AG08395 (cell line): ENCODE data around the gene TMEM53.

Experiments
- DNase-seq: peaks from one replicate; pipeline ENCODE4 v3.0.0; 2012; ENCODE audit warnings: mixed read lengths, low spot score

The TMEM53 gene

DNA sequence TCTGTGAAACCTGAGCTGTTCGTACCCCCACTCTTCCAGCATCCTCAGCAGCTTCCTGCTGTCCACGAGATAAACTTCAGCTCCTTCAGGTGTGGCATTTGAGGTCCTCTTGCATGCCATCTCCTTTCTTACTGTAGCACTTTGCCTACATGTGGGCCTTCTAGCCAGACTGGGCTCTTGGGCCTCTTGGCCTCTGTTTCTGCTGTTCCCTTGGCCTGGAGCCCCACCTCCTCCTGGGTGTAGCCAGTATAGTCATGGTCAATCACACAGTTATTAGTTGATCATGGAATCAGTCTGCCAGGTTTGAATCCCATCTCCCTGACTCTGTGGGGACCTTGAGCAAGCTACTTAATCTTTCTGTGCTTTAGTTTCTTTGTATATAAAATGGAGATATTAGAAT, 26.4 kb downstream of the TMEM53 start:
- DNase-seq: no peak

DNA sequence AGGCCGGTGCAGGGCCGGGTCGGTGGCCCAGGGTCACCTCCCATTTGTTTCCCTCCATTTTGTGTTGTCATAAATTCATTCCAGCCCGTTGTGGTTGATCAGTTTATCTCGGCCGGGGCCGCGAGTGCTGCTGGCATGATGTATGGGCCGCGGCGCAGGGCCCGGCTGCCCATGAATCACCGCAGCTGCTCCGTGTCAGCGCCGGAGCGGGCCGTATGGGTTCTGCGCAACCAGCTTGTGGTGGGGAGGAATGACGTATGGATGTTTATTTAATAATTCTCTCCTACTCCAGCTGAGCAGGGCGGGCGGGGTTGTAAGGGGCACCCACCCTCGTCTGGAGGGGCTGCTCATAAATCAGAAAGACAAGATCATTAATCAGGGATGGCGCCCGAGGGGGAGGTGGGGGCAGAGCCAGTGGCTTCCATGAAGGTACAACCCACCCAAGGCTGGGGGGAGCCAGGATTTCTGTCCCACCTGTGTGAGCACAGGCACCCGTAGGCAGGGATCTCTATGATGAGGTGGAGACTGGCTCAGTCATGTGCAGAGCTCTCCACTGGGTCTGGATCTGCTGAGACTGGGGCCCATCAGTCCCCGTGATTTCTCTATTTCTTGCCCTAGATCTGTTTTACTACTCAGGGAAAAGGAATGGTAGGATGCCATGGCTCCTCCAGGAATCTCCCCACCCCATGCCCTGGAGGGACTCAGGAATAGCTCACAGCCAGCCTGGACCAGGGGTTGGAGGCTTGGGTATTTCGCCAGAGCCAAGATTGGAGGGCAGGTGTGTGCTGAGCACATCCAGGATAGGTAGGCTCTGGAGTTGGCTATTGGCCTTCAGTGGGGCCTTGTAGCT, 27.8 kb downstream of the TMEM53 start:
- no peak for DNase-seq

DNA sequence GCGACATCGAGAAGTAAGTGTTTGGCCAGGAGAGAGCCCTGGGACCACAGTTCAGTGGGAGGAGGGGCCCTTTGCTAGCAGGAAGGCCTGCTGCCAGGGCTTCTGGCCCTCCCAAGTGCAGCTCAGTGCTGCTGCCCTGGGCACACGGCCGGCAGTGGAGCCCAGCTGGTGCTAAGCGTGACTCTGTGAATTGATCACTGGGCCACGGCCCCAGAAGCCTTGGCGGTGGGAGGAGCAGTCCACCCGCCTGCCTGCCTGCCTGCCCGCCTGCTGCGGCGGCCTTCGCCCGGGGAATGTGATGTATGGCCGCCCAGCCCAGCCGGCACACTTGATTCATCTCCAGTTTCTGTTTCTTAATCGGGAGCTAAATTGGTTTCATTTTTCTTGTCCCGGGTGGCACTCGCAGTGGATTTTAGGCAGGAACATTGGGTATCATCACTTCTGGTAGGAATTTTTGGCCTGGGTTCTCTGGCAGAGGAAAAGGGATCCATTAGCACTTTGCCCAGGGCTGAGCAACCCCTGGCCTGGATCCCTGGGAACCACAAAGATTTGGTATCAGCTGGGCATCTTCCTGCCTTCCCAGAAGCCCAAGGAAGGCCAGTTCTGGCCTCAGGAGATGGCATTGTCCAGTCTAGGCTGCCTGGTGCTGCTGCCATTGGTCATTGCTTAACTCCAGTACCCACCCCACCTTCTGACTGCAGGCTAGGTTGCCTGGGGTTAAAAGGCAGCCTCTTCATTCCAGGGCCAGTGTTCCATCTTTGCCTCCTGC, 28.6 kb downstream of the TMEM53 start:
- peak; percentile 75 for DNase-seq

DNA sequence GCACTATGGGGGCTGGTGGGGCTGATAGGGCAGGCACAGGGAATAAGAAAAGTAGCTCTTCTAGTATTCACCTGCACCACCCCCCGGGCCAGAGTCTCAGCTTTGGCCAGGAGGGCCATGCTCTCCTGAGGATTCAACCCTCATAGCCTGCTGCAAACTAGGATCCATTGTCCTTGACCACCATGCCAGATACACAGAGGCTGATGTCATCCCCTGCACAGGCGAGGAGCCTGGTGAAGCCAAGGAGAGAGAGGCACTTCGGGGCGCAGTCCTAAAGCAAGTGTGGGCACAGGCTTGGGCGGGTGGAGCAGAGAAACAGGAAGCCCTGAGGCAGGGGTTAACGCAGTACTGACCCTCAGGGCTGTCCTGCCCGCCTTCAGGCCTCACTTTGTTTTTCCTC, 29.5 kb downstream of the TMEM53 start:
- no peak for DNase-seq

DNA sequence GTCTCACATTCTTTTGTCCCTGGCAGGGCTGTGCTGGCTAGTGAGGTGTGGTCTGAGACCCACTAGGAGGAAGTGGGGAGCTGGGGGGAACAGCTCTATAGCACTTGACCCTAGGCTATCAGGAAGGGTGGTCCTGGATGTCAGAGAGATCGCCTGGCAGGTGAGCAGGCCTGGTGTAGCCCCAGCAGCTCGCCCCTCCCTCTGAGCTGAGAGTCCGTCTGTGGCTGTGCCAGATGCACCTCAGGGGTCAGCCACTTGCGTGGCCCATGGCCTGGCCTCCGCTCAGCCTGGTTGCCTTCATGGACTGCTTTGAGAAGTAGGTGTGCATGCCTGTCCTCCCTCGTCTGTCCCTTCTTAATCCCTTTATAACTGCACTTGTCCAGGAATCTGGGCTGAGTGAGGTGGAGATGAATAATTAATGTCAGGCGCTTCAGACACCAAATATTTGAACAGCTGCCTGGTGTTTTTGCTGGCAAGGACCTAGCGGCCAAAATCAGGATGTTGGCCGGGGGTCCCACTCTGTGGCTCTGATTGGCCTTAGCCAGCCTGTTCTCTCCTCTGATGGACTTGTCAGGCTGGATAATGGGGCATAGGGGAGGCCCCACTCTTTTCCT, 30.5 kb downstream of the TMEM53 start:
- DNase-seq: no peak

DNA sequence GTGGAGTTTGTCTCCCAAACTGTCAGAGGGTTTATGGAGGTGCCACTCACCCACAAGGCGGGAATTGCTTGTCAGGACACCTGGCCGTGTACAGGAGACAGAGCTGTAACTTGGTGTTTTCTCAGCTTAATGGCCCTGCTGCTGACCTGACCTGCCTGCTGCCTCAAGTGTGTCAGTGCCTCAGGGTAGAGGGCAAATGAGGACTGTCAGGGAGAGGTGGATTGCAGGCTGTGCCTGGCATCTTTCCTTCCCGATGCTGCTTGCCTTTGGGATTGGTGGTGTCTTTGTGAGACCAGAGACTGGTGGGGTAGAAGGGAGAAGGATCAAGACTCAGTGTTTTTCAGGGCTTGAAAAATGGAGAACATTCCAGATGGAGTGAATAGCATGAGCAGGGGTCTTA, 31.4 kb downstream of the TMEM53 start:
- DNase-seq: no peak

DNA sequence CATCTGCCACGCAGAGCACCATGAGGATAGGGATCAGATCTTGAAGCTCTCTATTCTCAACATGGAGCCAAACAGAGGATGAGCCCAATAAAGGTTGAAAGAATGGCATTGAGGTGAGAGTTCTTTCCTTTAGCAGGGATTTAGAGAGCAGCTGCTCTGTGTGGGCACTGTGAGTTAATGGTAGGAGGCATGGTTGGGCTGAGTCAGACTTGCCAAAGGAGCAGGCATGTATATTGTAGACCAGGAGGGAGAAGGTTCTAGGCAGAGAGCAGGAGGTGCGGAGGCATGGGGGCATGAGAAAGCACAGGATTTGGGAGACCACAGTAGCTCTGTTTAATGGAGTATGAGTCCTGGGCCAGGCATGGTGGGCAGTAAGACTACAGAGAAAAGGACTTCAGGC, 32.0 kb downstream of the TMEM53 start:
- DNase-seq: no peak

DNA sequence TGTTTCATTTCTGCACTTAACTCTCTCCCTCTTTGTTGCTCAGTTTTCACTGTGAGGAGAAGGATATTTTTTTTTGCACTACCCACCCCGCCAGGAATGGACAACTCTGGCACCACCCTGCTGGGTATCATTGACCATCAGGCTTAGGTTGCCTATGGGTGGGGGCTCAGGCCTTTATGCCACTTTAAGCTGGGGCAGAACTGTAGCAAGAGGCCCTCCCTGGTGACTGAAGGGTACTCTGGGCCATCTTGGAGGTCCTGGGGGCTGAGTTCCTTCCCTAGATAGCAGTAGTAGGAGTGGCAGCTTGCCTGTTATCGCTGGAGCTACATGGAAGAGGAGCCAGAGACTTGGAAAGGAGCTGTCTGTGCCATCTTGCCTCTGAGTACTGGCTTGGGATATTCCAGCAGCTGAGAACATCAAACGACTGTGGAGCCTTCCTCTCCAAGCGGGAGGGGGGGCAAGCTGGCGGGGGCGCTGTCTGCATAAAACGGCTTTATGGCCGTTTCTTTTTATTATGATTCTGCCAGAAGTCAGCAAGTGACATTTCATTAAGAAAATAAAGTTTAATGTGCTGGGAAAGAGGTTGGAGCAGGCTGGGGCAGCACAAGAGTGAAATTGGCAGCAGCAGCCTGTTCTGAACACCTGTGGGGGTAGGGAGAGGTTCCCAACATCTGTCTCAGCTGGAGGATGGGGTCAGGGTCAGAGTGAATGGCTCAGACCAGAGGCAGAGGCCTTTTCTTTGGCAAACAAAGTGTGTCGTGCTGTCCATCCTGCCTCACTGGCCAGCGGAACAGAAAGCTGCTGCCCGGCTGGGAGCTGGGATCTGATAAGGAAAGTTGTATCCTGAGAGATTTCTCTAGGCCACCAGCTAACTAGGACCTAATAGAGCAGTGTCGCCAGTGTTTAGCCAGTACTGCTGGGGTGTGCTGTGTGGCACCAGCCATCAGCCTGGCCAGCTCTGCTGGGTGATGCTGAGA, 32.9 kb downstream of the TMEM53 start:
- no peak for DNase-seq

DNA sequence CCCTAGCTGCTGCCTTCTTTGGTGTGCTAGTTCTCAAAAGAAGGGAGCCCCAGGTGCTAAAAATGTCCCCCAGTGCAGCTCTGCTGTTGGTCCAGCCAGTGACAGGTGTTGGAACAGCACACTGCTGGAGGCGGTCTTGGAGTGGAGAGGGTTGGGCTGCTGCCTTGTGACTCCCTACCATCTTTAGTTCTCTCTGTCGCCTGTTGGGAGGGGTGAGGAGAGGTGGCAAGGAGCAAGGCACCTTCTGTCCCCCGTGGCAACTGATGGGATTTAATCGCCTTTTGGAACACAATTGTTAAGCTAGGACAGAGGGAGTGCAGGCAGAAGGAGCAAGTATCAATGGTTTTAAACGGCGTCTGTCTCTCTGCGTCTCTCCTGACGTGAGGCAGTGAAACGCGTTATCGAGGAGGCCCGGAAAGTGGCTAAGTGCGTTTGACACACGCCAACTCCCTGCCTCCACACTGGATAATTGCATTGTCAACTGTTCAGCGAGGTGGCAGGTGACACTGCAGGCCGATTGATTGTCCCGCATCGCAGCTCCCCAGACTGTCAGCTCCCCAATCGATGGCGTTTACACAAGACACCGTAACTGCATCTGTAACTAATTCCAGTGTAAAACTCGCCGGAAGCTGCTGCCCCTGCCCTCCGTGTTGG, 34.0 kb downstream of the TMEM53 start:
- DNase-seq: no peak

DNA sequence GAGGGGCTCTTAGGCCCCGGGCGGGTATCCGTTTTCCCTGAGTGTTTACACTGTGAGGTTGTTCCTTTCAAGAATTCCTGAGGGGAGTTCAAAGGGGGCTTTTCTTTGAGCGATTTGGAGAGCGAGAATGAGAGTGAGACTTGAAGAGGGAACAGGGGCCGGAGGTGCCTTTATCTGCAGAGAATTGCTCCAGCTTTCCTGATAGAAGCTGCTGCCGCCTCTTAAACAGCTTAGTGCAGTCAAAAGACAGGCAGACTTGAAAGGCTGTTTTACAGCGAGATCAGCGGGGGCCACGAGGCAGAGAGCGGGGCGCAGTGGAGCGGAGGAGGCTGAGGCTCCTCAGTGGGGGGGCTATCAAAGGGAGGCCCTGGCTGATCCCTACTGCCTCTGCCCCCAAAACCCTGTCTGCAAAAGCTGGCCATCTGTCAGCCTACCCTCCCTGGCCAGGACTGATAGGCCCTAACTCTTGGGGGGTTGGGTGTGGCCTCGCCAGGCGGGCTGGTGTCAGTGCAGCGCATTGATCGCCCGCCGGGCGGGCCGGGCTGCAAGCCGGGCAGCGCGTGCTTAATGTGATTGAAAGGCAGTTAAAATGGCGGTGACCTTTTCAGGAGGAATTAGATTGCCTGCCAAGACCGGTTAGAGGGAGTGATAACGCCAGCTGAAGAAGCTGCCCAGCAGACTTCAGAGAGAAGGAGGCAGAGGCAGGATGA, 36.4 kb downstream of the TMEM53 start:
- DNase-seq: no peak

DNA sequence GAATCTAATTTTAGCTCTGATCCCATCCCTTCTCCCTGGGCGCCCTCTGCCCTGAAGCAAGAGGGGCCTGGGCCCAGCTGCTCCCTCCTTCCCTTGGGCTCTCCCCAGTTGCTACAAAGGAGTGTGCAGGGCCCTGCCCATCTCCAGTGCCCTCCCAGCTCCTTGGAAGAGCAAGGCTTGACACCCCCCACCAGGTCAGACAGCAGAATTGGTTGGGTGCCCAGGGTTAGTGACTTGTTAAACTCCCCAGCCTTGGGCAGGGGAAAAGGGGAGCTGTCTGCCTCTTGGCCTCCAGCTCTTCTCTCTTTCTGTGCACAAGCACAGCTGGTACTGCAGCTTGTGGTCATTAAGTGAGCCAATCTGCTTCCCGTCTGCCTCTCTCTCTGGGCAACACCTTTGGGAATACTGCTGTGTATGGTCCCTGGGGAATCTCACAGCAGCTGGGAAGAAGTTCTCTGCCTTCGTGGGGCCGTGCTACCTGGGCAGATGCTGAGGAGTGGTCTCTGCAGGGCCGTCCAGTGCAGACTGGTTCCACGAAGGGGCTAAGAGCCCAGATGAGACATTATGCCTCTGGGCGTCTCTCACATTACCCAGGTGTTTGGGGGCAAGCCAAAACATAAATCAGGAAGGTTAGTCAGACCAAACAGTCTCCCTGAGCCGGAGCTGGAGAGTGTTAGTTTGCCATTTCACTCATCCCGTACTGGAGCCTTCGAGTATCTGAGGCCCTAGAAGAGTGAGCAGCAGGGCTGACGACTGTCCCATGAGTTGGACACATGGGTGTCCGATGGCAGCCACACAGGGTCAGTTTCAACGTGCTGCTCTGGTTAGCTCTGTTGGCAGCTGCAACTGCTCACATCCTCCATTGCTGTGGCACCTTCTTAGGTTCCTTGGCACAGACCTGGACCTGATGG, 37.3 kb downstream of the TMEM53 start:
- DNase-seq: peak; percentile 31

DNA sequence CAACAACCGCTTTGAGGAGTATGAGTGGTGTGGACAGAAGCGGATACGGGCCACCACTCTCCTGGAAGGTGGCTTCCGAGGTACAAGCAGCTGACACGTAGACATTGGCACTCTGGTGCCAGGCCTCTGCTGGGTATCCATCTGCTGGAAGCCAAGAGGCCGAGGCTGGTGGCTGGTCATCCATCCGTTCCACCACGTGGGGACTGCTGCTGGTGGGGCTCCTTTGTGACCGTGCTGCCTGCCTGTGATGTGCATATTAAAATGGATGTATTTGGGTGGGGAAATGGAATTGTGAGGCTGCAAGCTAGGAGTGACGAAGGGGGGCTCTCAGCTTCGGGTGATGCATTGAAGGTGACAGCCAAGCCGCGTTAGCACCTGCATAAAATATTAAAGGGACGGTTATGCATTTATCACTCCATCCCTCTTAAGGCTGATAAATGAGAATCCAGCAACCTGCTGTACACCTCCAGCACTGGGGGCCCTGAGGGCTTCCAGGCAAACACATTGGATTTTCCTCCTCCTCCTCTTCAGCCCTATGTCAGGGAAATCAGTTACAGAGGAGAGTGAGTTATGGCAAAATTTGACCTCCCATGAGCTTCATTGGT, 38.1 kb downstream of the TMEM53 start:
- DNase-seq: no peak

DNA sequence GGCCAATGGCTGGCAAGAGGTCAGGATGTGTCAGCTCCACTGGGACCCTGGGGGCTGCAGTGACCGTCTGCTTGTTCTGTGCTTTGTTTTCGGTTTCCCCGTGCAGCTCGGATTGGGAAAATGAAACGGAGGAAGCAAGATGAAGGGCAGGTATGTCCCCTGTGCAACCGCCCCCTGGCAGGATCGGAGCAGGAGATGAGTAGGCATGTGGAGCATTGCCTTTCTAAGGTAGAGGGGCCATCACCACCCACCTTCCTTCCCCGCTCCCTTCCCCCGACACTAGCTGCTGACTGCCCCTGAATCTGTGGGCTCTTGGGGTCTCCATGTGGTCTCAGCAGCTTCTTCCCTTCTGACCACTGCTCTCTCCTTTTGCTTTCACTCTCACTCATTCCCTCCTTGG, 38.8 kb downstream of the TMEM53 start:
- no peak for DNase-seq

DNA sequence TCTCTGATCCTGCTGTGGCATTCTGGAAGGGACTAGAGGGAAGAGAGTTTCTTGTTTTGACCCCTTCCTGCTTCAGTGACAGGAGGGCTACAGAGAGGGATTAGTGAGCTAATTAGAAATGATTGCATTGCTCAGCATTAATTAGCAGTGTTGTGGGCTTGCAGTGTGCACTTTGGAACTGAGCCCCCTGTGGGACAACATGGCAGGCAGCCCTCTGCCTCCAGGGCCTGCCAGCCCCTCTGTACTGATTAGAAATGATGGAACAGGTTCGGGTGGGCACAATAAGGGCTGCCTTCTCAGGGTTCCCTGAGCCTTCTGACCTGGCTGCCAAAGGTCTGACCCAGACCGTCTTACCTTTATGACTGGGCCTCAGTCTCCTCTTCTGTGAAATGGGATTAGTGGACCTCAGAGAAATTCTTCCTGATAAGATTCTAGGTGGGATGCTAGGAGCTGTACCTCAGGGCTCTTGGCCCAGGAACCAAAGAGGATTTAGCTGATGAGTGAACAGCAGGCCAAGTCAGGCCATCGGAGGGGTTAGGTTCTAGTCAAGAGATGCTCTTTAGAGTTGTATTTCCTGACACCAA, 39.6 kb downstream of the TMEM53 start:
- DNase-seq: no peak

DNA sequence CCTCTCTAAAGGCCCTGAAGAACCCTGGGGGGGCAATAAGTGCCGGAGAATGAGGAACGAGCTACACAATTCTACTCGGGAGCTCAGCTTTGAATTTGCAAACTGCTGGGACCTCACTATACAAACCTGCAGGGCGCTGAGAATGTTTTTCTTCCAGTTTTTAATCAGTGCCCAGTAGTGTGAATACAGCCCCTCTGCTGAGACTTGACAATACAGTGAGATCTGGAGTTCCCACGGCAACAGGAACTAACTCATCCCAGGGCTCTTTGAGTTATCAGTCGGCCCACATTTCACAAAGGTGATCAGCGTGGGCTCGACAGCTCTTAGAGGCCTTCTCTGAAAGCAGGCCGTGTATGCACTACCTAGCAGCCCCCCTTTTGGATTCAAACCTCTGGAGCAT, 41.7 kb downstream of the TMEM53 start:
- DNase-seq: no peak

DNA sequence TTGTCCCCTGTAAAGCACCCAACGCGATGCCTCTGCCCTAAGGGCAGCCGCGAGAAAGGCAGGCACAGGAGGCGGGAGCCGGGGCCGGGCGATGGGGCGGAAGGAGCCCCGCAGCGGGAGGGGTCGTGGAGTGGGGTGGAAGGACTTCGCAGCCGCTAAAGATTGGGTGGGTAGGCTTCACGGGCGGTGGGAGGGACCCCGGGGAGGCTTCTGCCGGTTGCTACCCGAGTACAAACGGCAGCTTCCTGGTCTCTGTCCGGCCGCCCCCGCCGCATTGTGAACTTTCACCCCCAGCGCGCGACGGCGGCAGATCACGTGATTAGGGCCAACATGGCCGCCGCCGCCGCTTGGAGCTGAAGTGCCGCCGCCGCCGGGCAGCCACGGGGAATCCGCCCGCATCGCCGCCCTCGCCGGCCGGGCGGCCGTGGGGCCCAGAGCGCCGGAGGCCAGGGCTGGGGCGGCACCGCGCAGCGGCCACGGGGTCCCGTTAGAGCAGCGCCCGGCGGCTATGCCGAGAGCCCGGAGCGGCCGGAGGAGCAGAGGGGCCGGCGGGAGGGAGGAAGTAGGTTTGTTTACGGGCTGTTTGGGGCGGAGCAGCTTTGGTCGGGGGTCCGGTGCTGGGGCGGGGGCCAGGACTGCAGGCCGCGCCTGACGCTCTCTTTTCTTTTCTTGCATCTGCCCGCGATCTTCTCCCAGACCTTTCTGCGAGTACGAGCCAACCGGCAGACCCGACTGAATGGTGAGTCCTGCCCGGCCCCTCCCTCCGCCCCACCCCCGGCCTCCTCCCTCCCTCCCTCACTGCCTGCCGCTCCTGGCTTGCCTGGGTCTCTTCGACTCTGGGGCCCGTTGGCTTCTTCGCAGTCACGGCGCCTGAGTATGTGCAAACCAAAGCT, 42.4 kb downstream of the TMEM53 start:
- DNase-seq: peak; percentile 91

DNA sequence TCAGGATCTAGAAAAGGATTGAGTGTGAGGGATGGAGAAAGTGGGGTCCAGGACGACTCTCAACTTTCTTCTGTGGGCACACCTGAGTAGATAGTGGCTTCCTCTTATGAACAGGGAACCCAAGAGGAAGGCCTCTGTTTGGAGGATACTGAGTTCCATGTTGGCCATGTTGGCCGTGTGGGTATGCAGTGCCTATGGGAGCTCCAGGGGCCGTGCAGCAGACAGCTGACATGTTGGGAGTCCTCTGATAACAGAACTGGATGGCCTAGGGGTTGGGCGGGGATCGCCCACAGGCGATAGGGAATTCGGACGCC, 43.0 kb downstream of the TMEM53 start:
- no peak for DNase-seq

DNA sequence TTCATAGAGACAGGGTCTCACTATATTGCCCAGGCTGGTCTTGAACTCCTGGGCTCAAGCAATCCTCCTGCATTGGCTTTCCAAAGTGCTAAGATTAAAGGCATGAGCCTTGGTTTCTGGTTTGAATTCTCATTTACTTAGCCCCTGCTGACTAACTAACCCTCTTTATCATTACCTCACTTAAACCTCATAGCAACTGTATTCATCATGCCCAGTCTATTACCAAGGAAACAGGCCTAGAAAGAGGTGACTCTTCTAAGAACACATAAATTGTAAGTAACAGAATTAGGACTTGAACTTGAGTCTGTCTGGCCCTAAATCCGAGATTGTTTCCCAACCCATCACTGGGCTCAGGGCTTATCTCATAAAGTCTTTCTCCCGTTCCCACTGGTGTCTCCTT, 44.2 kb downstream of the TMEM53 start:
- peak; percentile 38 for DNase-seq
